ENCODE measurements around the gene ARL3.

DNA sequence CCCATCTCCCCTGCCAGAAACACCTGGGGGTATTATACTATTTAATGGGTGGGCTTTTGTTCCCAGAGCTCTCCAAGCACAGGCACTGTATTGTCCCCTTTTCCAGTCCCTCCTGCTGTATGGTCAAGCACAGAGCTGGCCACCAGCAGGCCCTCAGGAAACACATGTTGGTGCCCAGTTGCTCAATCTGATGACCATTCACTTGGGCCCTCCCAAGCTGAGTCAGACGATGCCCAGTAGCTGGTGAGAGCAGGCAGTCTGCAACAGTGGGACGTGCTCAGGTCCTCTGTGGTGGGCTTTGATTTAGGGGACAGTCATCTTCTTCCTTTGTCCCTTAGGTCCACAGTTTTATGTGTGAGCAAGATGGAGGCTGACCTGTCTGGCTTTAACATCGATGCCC is 12.1 kb upstream of the ARL3 start:
- TF ChIP-seq, protein P1, sequence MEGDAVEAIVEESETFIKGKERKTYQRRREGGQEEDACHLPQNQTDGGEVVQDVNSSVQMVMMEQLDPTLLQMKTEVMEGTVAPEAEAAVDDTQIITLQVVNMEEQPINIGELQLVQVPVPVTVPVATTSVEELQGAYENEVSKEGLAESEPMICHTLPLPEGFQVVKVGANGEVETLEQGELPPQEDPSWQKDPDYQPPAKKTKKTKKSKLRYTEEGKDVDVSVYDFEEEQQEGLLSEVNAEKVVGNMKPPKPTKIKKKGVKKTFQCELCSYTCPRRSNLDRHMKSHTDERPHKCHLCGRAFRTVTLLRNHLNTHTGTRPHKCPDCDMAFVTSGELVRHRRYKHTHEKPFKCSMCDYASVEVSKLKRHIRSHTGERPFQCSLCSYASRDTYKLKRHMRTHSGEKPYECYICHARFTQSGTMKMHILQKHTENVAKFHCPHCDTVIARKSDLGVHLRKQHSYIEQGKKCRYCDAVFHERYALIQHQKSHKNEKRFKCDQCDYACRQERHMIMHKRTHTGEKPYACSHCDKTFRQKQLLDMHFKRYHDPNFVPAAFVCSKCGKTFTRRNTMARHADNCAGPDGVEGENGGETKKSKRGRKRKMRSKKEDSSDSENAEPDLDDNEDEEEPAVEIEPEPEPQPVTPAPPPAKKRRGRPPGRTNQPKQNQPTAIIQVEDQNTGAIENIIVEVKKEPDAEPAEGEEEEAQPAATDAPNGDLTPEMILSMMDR (IDR thresholded peaks at IDR 0.05; ENCODE audit: low read depth, low read length), result no peak
- TF ChIP-seq POLR2A (IDR thresholded peaks at IDR 0.05; ENCODE audit: extremely low read depth, insufficient read length), result no peak

Data from NB4 (cell line).